HFFc6 (cell line): ENCODE results near the gene PJA2. TPM values are rescaled to one million over a fixed set of nuclear protein-coding genes. Genes with fewer than 3 reads are reported as not detected.

ENCODE experiments used
- DNase-seq: peaks from one replicate; pipeline ENCODE4 v3.0.0-alpha.2; 2018
- H3K27ac Mint-ChIP-seq: 2 replicates; pipeline ENCODE4 v1.8.0; 2020; ENCODE audit warnings: mild to moderate bottlenecking, mixed read lengths
- H3K27me3 Mint-ChIP-seq: 2 replicates; pipeline ENCODE4 v1.8.0; 2021; ENCODE audit warnings: mild to moderate bottlenecking, moderate library complexity, mixed read lengths; ENCODE audit not compliant: insufficient read depth
- H3K36me3 Mint-ChIP-seq: 2 replicates; pipeline ENCODE4 v1.8.0; 2021; ENCODE audit warnings: low read depth, mixed read lengths
- H3K4me1 Mint-ChIP-seq: 2 replicates; pipeline ENCODE4 v1.8.0; 2020; ENCODE audit warnings: low read depth, mixed read lengths
- H3K4me3 Mint-ChIP-seq: 2 replicates; pipeline ENCODE4 v1.8.0; 2020; ENCODE audit warnings: mild to moderate bottlenecking, moderate library complexity, mixed read lengths
- H3K9me3 Mint-ChIP-seq: 2 replicates; pipeline ENCODE4 v1.8.0; 2020; ENCODE audit warnings: mild to moderate bottlenecking, mixed read lengths
- CTCF ChIP-seq: fragments of 200-600 bp; sonication (generic); IDR thresholded peaks from 2 replicates; pipeline ENCODE4 v1.5.0; 2021; ENCODE audit warnings: antibody characterized with exemption, mild to moderate bottlenecking
- total RNA-seq, 6 experiments: library from RNA; stranded (reverse); fragmentation: NEBNext Ultra II Directional; extraction: Animal tissue kit (Norgen Biotek cat#: 25700); gene quantifications; 2 replicates in 1 of 6; 3 replicates in 5 of 6; pipeline ENCODE4 v1.2.3, GENCODE V29; 2021

PJA2 gene
- total RNA-seq, 6 experiments from 2014 or later: 68.5 to 78.7 (median 76.1) TPM

GRCh38 chr5:109413458-109413857 is 3.7 kb upstream of the PJA2 start:
- peak; percentile 21 for DNase-seq
- no peak for TF ChIP-seq CTCF

GRCh38 chr5:109412981-109413402 is 3.2 kb upstream of the PJA2 start:
- H3K36me3 Mint-ChIP-seq: peaks cover 25% of the 10 kb centered on the region
- H3K4me3 Mint-ChIP-seq: no peak overlapping the region
- peaks cover 43% of the 10 kb centered on the region for H3K4me1 Mint-ChIP-seq
- no peak for DNase-seq
- peaks cover 24% of the 10 kb centered on the region for H3K9me3 Mint-ChIP-seq
- H3K27me3 Mint-ChIP-seq: peaks cover 5% of the 10 kb centered on the region
- TF ChIP-seq CTCF: no peak
- H3K27ac Mint-ChIP-seq: peak overlapping the region; percentile 51

More at GRCh38 chr5:109413458-109413857, 3.7 kb upstream of the PJA2 start:
- Mint-ChIP-seq H3K36me3 (peaks cover 25% of the 10 kb centered on the region), H3K27me3 (peaks cover 5% of the 10 kb centered on the region), H3K4me1 (peaks cover 43% of the 10 kb centered on the region), H3K27ac (peak overlapping the region; percentile 51), H3K4me3 (no peak overlapping the region), H3K9me3 (peaks cover 24% of the 10 kb centered on the region)

- Mint-ChIP-seq H3K4me3 (peak overlapping the region; percentile 99), H3K4me1 (peaks cover 46% of the 10 kb centered on the region), H3K27ac (peak overlapping the region; percentile 99), H3K9me3 (peaks cover 24% of the 10 kb centered on the region), H3K27me3 (peaks cover 5% of the 10 kb centered on the region), H3K36me3 (peaks cover 25% of the 10 kb centered on the region)
- TF ChIP-seq CTCF: no peak
- DNase-seq: peak; percentile 95
Observed at GRCh38 chr5:109411627-109412026, 1.9 kb upstream of the PJA2 start.

- Mint-ChIP-seq H3K4me1 (peaks cover 51% of the 10 kb centered on the region), H3K27ac (peak overlapping the region; percentile 99), H3K36me3 (peaks cover 24% of the 10 kb centered on the region), H3K9me3 (peaks cover 21% of the 10 kb centered on the region), H3K4me3 (peak overlapping the region; percentile 99), H3K27me3 (peaks cover 5% of the 10 kb centered on the region)
- no peak for TF ChIP-seq CTCF
- DNase-seq: no peak
Observed at GRCh38 chr5:109411149-109411514, 1.4 kb upstream of the PJA2 start.

GRCh38 chr5:109410389-109411148 is 795 bp upstream of the PJA2 start:
- peaks cover 57% of the 10 kb centered on the region for H3K4me1 Mint-ChIP-seq
- H3K27ac Mint-ChIP-seq: peak overlapping the region; percentile 99
- H3K4me3 Mint-ChIP-seq: peak overlapping the region; percentile 99
- peaks cover 5% of the 10 kb centered on the region for H3K27me3 Mint-ChIP-seq
- TF ChIP-seq CTCF: no peak
- DNase-seq: peak; percentile 72
- peaks cover 20% of the 10 kb centered on the region for H3K36me3 Mint-ChIP-seq
- H3K9me3 Mint-ChIP-seq: peaks cover 15% of the 10 kb centered on the region
